HG03439 (cell line): ENCODE results near the gene LIN7B.
"Not testable (repeated sequence)": the region's sequence is repeated elsewhere in the genome, so short reads cannot be mapped to it uniquely, and the experiment has no call there.

ENCODE experiments used
- ATAC-seq: cut with Tn5 transposase; IDR thresholded peaks from one replicate; pipeline ENCODE4 v1.9.1; 2021; ENCODE audit warnings: mild to moderate bottlenecking, moderate library complexity; ENCODE audit not compliant: unreplicated experiment

LIN7B gene

GRCh38 chr19:49118565-49119410 lies 4.6 kb downstream of the LIN7B start, which contains the start of gene C19orf73:
Gene C19orf73, minus strand, starts transcription at chr19:49119143. Its CDS starts 121 bp downstream, at chr19:49119022.
- ATAC-seq = peak; percentile 77

GRCh38 chr19:49119411-49120324 lies 5.5 kb downstream of the LIN7B start, which contains the start of gene PPFIA3:
Gene PPFIA3, plus strand, starts transcription at chr19:49119544. Its CDS starts 8,330 bp downstream, at chr19:49127874.
- ATAC-seq = no peak

- no peak for ATAC-seq
Measured at GRCh38 chr19:49120325-49120683, 6.1 kb downstream of the LIN7B start.

GRCh38 chr19:49120868-49121267 lies 6.7 kb downstream of the LIN7B start:
- ATAC-seq = no peak

- not testable (repeated sequence) for ATAC-seq
Measured at GRCh38 chr19:49121841-49122240, 7.7 kb downstream of the LIN7B start.

- not testable (repeated sequence) for ATAC-seq
Measured at GRCh38 chr19:49123285-49123684, 9.1 kb downstream of the LIN7B start.

GRCh38 chr19:49125025-49125731 lies 11.0 kb downstream of the LIN7B start:
- ATAC-seq = no peak

GRCh38 chr19:49126575-49126974 lies 12.4 kb downstream of the LIN7B start:
- ATAC-seq = no peak

GRCh38 chr19:49127225-49127624 lies 13.1 kb downstream of the LIN7B start:
- not testable (repeated sequence) for ATAC-seq

GRCh38 chr19:49127674-49128544 lies 13.7 kb downstream of the LIN7B start:
- peak; percentile 86 for ATAC-seq

- no peak for ATAC-seq
Measured at GRCh38 chr19:49128545-49129237, 14.5 kb downstream of the LIN7B start.

GRCh38 chr19:49129238-49129583 lies 15.0 kb downstream of the LIN7B start:
- no peak for ATAC-seq

GRCh38 chr19:49130325-49130724 lies 16.2 kb downstream of the LIN7B start:
- no peak for ATAC-seq

GRCh38 chr19:49132974-49133609 lies 18.9 kb downstream of the LIN7B start:
- no peak for ATAC-seq

GRCh38 chr19:49133621-49134454 lies 19.7 kb downstream of the LIN7B start:
- ATAC-seq = no peak

GRCh38 chr19:49135686-49136085 lies 21.5 kb downstream of the LIN7B start:
- no peak for ATAC-seq

GRCh38 chr19:49136771-49137171 lies 22.6 kb downstream of the LIN7B start:
- ATAC-seq = no peak

GRCh38 chr19:49140951-49141350 lies 26.8 kb downstream of the LIN7B start:
- no peak for ATAC-seq
